ENCODE data around the gene GSKIP. TPM values are rescaled to one million over a fixed set of nuclear protein-coding genes. Genes with fewer than 3 reads are reported as not detected.
"Not testable (repeated sequence)": the region's sequence is repeated elsewhere in the genome, so short reads cannot be mapped to it uniquely, and the experiment has no call there.

GSKIP gene
- total RNA-seq = 41.8 TPM

DNA sequence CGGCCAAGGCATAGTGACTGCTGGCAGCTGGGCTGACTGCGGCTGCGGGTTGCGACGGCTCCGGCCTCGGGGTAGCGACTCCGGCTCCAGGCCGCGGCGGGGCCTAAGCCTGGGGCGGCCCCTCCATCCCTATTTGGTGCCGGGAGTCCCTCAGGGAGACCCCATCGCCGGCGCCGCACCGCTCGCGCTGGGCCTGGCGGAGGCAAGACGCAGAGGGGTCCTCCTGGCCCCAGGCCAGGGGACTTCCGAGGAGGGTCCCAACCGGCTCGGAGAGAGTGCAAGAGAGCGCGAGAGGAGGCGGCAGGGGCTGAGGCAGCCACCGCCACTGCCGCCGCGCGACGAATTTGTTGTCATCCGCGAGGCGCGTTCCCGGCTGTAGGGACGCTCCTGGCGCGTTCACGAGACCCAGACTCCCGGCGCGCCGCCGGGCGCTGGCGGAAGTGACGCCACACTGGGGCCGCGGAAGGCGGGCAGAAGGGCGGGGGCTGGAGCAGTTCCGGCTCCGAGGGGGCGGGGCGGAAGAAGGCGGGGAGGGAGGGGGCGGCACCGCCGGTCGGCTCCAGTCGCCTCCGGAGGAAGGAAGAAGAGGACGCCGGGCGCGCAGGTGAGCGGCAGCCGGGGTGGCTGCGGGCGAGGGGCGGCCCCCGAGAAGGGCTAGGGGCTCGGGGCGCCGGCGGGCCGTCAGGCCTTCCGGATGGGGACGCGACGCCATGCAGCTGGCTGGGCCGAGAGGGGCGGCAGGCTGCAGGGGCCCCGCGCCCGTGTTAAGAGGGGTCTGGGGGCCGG, at the start of gene GSKIP, which contains the start of gene ATG2B:
Gene GSKIP, plus strand, starts transcription at position 562 of the 786 bp plus-strand sequence. CDS start 18,722 bp downstream, outside the sequence.
Gene ATG2B, minus strand, starts transcription at position 377 of the 786 bp plus-strand sequence. Its CDS starts 365 bp downstream, at position 12.
- peak; percentile 96 for ATAC-seq

DNA sequence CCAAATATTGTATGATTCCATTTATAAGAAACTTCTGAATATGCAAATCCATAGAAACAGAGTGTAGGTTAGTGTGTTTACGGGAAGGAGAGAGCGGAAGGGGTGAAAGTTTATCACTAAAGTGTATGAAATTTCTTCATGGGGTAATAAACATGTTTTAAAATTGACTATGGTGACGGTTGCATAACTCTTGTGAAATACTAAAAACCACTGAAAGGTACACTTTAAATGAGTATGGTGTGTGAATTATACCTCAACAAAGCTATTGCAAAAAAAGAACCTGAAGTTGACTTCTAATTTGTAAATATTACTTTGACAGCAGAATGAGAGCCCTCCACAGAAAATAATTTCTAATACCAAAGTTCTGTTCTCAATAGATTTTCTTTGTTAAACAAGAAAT, 47.2 kb upstream of the GSKIP start:
- no peak for ATAC-seq

DNA sequence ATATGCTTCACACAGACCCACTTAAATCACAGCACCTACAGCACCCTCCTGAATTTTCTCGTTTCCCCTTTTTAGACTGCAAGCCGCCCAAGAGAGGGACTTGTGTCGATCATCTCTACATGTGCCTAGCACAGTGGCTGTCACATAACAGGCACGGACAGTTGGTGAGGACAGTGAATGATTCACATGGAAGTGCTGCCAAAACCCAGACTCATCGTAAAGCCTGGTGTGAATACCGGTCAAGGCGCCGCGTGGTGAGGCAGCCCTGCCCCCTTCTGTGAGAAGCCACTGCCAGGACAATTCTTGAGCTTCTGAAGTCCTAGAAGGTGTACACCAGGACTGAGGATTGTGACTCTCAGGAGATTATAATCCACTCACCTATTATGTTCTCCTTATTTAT, 44.5 kb upstream of the GSKIP start:
- no peak for ATAC-seq

DNA sequence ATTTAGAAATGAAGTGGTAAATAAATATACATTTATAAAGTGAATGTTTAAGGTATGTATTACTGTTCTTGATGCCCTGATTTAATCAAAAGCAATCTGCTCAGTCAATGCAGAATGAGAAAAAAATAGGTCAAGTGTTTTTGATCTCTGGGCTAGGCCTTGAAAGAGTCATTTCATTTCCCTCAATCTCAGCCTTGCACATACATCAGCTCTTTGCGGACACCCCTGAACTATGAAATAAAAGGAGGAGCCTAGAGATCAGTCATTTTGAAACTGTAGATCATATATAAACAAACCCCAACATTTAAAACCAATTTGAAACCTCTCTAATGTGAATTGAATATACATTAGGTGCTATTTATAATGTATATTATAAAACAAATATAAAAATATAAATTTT, 42.7 kb upstream of the GSKIP start:
- ATAC-seq = no peak

DNA sequence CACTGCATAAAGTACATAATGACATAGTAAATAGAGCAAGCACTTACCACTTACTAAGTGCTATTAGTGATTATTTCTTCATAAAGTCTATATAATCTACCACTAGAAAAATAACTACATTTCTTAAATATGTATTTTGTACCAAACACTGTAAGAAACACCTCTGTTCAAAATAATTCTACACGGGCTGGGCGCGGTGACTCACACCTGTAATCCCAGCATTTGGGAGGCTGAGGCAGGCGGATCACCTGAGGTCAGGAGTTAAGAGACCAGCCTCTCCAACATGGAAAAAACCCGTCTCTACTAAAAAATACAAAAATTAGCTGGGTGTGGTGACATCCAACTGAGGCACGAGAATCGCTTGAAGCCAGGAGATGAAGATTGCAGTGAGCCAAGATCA, 39.1 kb upstream of the GSKIP start:
- ATAC-seq = no peak

- no peak for ATAC-seq
Measured at GRCh38 chr14:96338551-96338950, 24.8 kb upstream of the GSKIP start.

DNA sequence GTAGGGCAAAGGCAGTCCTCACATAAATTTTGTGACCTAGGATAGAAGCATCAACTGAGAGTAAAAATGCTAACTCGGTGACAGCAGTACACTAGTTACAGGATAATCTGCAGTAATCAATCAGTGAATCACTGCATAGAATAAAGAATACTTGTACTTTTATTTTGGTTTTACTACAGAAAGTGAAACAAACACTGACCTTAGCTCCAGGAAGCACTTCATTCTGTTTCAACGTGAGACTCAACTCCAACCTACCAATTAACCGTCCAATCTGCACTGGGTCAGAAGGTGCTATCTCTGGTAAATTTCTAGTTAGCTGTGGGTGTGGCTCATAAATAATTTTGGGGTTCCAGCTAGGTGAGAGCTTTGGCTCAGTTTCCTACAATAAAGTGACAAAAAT, 22.0 kb upstream of the GSKIP start:
- ATAC-seq = no peak

- ATAC-seq = no peak
Measured at GRCh38 chr14:96345669-96346068, 17.7 kb upstream of the GSKIP start.

GRCh38 chr14:96347957-96348356, 15.4 kb upstream of the GSKIP start:
- not testable (repeated sequence) for ATAC-seq

DNA sequence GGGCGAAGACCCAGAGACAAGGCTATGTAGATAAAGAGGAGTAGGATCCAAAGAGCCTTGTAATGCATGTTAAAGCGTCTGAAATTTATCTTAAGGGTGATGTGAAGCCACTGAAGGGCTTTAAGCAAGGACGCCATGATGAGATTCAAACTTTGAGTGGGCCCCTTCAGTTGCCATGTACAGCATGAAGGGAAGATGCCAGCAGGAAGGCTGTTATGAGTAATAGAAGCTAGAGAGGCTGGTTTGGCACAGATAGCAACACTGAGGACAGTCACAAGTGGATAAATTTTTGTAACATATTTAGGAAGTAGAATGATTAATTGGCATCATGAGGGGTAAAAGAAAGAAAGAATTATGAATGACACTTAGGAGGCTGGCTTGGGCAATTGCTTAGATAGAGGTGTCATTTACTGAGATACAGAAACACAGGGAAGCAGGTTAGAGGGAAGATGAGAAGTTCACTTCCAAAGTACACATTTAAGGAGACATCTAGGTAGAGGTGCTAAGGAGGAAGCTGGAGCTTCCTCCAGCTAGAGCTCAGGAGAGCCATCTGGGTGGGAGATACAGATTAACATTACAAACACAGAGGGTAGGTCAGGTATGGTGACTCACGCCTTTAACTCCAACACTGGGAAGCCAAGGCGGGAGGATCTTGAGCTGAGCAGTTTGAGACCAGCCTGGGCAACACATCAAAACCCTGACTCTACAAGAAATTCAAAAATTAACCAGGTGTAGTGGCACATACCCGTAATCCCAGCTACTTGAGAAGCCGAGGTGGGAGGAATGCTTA, 13.8 kb upstream of the GSKIP start:
- peak; percentile 55 for ATAC-seq

DNA sequence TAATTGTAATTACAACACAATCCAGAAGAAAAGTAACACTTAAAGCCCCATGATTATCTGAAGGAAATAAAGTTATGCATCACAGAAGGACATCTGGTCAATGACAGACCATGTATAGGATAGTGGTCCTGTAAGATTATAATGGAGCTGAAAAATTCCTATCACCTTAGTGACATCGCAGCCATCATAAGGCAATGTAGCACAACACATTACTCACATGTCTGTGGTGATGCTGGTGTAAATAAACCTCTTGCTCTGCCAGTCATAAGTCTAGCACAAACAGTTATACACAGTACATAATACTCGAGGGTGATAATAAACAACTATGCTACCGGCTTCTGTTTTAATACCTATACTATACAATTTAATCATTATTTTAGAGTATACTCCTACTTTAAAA, 11.3 kb upstream of the GSKIP start:
- no peak for ATAC-seq

- no peak for ATAC-seq
Measured at GRCh38 chr14:96352708-96353107, 10.6 kb upstream of the GSKIP start.

GRCh38 chr14:96354246-96354645, 9.1 kb upstream of the GSKIP start:
- ATAC-seq = no peak

- ATAC-seq = no peak
Measured at GRCh38 chr14:96357216-96357615, 6.1 kb upstream of the GSKIP start.

GRCh38 chr14:96359959-96360358, 3.4 kb upstream of the GSKIP start:
- no peak for ATAC-seq

- ATAC-seq = peak; percentile 39
Measured at GRCh38 chr14:96362071-96362964, 1.0 kb upstream of the GSKIP start.

DNA sequence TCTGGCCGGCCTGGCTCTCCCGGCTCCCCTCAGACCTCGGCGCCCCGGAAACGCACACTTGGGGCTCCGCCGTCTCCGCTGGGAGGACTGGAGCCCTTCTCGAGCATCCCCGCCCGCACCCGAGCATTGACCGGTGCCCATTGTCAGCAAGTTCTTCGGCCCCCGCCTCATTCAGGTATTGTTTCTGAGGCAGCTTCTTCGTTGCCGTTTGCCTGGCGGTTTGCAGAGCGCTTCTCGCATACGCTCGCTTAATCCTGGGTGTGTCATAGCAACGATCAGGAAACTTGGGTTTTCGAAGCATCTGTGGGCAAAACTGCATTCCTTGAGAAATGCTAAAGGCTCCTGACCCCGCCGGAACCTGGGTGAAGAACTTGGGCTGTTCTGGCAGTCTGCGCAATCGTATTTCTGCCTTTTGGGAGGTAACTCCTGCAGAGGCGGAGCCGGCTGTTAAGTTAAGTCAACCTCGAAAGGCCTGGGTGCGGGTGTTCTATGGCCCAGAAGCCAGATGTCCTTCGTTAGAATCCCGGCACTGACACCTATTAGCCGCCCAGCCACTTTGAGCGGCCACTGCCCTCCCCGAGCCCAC, 518 bp downstream of the GSKIP start:
- peak; percentile 58 for ATAC-seq

GRCh38 chr14:96364962-96365361, 1.6 kb downstream of the GSKIP start:
- ATAC-seq = no peak

DNA sequence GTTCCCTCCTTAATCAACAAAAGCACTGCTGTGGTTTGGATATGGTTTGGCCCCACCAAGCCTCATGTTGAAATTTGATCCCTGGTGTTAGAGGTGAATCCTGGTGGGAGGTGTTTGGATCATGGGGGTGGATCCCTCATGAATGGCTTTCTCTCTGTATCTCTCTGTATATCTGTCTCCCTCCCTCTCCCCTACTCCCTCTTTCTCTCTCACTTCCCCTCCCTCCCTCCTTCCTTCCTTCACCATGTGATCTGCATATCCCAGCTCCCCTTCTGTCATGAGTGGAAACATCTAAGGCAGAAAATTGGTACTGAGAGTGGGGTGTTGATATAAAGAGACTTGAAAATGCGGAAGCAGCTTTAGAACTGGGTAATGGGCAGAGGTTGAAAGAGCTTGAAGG, 5.2 kb downstream of the GSKIP start:
- ATAC-seq = no peak

DNA sequence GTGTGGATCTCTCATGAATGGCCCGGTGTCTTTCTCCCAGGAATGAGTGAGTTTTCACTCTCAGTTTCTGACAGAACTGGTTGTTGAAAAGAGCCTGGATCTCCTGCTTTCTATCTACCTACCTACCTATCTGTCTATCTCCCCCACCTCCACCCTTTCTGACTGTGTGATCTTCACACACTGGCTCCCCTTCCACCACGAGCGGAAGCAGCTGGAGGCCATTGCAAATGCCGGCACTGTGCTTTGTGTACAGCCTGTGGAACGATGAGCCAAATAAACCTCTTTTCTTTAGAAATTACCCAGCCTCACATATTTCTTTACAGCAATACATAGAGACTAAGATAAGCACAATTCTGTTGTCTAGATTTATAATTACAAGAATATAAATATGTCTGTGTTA, 7.2 kb downstream of the GSKIP start:
- no peak for ATAC-seq

DNA sequence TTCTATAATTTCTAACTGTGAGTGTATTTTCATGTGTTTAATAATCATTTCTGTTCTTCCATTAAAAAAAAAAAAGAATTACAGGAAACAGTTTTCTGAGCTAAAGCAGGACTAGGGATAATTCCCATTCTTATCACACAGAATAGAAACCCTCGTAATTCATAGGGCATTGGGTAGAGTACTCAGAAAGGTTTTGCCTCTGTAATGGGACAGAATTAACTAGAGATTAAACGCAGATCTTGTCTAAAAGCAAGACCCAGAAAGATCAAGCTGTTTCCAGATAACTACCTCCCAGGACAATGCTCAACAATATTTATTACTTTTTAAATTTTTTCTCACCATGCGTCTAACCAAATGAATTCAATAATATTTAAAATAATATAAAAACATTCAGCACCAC, 10.2 kb downstream of the GSKIP start:
- ATAC-seq = no peak

GRCh38 chr14:96376093-96376492, 12.8 kb downstream of the GSKIP start:
- ATAC-seq = peak; percentile 67
